Vagina (tissue), 2 donors: Measurements from ENCODE around the gene TRIM44.

Experiments used
- CTCF ChIP-seq, 3 experiments: fragments of 450-650 bp in 2 of 3; fragments of 200-600 bp in 1 of 3; sonication (generic) in 1 of 3; IDR thresholded peaks; one replicate each; pipeline ENCODE4 v1.5.1; 2017 to 2019; ENCODE audit warnings: antibody characterized with exemption in 3 of 3, mild to moderate bottlenecking in 2 of 3, moderate library complexity in 2 of 3
- POLR2A ChIP-seq, 2 donors: fragments of 450-650 bp; IDR thresholded peaks; one replicate each; pipeline ENCODE4 v1.6.1; 2017; ENCODE audit warnings: antibody characterized with exemption in 2 of 2, mild to moderate bottlenecking in 2 of 2, moderate library complexity in 2 of 2

DNA sequence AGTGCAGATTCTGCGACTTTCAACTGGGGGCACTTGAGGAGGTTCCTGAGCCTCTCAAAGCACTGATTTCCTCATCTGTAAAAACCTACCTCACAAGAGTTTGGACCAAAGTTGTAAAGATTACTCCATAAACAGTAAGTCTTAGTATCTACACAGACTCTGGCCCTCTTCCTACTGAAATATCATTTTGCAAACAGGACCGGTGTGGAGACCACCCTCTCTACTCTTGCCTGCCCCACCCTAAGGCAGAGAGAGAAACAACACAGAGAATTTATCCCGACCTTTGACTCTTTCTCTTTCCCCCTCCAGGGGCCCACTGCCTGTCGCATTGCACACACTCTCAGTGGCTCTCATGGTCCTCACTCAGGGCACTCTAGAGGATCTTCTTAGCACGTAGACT is 163.4 kb downstream of the TRIM44 start:
- no peak for TF ChIP-seq POLR2A (IDR thresholded peaks at IDR 0.05)
- no peak for TF ChIP-seq CTCF (IDR thresholded peaks at IDR 0.05)
